ENCODE results near the gene MYO1G. TPM values are rescaled to one million over a fixed set of nuclear protein-coding genes. Genes with fewer than 3 reads are reported as not detected.
A peak's percentile ranks its signal among the peaks of the same experiment; 100 is the strongest.

MYO1G gene
- polyA plus RNA-seq, 2 of the 4 experiments (the other 2 are of a cell fraction) = 0.06 TPM; not detected in 1

DNA sequence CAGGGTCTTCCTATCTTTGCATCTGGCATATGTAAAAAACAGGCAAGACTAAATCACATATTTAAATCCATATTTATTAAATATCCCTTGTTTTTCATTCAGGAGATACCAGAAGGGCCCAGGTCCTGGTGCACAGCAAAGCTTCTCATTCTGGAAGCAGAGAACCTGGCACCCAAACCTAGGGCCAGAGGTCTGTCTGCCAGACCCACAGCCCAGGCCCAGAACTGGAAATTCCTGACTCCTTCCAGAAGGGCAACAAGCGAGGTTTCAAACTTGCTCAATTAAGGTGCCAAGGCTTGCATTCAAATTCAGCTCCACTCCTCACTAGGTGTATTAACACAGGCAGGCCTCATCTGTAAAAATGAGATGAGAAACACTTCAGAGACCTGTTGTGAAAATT is 4.2 kb upstream of the MYO1G start:
- Histone ChIP-seq H3K4me3 (no peak overlapping the region), H3K4me2 (no peak overlapping the region), H3K4me1 (peaks cover 43% of the 10 kb centered on the region), H3K9me3 (no peaks in the 10 kb centered on the region), H3K27ac (no peak overlapping the region)
- no peak for DNase-seq (ENCODE audit: low read depth in 1 of 2, low spot score in 1 of 2)
- ChIA-PET CTCF (interaction anchor here (0.6 to 4.2 kb wide), 9 partner anchors 8 to 418 kb away, joined by 3 to 12 read pairs (median 4); no protein-coding TSS in a partner anchor), POLR2A (interaction anchor here (0.9 to 1.8 kb wide), 3 partner anchors 10 to 97 kb away, joined by 3 to 6 read pairs (median 6); partner anchors contain the start of genes CCM2 and PURB)
- ATAC-seq = no peak
- WGBS (ENCODE audit: missing lambda C conversion rate) = 92% methylated on average over 1 of the region's 1 CpG
- no peak for FAIRE-seq
- TF ChIP-seq EHMT2 (IDR thresholded peaks at IDR 0.05; ENCODE audit: low read depth) = no peak
- TF ChIP-seq KDM1A (IDR thresholded peaks at IDR 0.05; ENCODE audit: low read depth) = no peak

DNA sequence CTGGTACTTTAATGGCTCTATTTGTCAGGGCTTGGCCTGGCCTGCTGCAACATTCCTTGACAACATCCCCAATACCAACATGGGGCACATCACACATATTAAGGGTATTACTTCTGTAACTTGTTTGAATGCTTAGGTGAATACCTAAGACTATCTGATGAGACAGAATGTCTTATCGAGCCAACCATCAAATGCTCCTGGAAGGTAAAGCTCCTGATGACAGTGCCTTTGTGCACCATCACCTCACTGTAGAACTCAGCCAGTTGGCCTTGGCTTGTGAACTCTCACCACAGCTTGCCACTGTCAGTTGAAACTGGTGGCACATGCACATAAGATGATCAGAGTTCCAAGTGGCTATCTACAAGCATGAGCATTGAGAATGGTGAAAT is 3.7 kb upstream of the MYO1G start:
- DNase-seq (ENCODE audit: low read depth in 1 of 2, low spot score in 1 of 2) = no peak
- TF ChIP-seq MAFK (IDR thresholded peaks at IDR 0.05; ENCODE audit: partially characterized antibody) (no peak), HOXB5 (CRISPR knock-in tag; IDR thresholded peaks at IDR 0.05) (no peak), FOSB (CRISPR knock-in tag; IDR thresholded peaks at IDR 0.05) (0 out of 2 replicates have a peak, but pooled peaks have one; percentile 16), TFCP2L1 (CRISPR knock-in tag; IDR thresholded peaks at IDR 0.05) (no peak), SREBF2 (IDR thresholded peaks at IDR 0.05) (no peak), TP53 (CRISPR knock-in tag; IDR thresholded peaks at IDR 0.05) (no peak), ZC3H11A (IDR thresholded peaks at IDR 0.05) (no peak), POLR2AphosphoS2 (conservative IDR thresholded peaks at IDR 0.05; ENCODE audit: low read length) (peak; percentile 81; the same call in 1 of the 2 replicates)
- TF ChIP-seq, protein P1, sequence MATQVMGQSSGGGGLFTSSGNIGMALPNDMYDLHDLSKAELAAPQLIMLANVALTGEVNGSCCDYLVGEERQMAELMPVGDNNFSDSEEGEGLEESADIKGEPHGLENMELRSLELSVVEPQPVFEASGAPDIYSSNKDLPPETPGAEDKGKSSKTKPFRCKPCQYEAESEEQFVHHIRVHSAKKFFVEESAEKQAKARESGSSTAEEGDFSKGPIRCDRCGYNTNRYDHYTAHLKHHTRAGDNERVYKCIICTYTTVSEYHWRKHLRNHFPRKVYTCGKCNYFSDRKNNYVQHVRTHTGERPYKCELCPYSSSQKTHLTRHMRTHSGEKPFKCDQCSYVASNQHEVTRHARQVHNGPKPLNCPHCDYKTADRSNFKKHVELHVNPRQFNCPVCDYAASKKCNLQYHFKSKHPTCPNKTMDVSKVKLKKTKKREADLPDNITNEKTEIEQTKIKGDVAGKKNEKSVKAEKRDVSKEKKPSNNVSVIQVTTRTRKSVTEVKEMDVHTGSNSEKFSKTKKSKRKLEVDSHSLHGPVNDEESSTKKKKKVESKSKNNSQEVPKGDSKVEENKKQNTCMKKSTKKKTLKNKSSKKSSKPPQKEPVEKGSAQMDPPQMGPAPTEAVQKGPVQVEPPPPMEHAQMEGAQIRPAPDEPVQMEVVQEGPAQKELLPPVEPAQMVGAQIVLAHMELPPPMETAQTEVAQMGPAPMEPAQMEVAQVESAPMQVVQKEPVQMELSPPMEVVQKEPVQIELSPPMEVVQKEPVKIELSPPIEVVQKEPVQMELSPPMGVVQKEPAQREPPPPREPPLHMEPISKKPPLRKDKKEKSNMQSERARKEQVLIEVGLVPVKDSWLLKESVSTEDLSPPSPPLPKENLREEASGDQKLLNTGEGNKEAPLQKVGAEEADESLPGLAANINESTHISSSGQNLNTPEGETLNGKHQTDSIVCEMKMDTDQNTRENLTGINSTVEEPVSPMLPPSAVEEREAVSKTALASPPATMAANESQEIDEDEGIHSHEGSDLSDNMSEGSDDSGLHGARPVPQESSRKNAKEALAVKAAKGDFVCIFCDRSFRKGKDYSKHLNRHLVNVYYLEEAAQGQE (IDR thresholded peaks at IDR 0.05) = no peak
- TF ChIP-seq, protein P2, sequence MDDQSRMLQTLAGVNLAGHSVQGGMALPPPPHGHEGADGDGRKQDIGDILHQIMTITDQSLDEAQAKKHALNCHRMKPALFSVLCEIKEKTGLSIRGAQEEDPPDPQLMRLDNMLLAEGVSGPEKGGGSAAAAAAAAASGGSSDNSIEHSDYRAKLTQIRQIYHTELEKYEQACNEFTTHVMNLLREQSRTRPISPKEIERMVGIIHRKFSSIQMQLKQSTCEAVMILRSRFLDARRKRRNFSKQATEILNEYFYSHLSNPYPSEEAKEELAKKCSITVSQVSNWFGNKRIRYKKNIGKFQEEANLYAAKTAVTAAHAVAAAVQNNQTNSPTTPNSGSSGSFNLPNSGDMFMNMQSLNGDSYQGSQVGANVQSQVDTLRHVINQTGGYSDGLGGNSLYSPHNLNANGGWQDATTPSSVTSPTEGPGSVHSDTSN (IDR thresholded peaks at IDR 0.05) = no peak
- Histone ChIP-seq H3K4me1 (peaks cover 40% of the 10 kb centered on the region), H3K4me2 (no peak overlapping the region), H3K27ac (no peak overlapping the region), H3K9me3 (no peaks in the 10 kb centered on the region), H3K4me3 (no peak overlapping the region)
- FAIRE-seq = no peak
- no peak for ATAC-seq
- ChIA-PET CTCF (interaction anchor here (0.6 to 4.2 kb wide), 8 partner anchors 9 to 417 kb away, joined by 3 to 12 read pairs (median 4); no protein-coding TSS in a partner anchor), POLR2A (interaction anchor here (0.9 to 1.8 kb wide), 3 partner anchors 9 to 97 kb away, joined by 3 to 6 read pairs (median 6); partner anchors contain the start of genes CCM2 and PURB)
- 92% methylated on average over 1 of the region's 1 CpG for WGBS (ENCODE audit: missing lambda C conversion rate)

DNA sequence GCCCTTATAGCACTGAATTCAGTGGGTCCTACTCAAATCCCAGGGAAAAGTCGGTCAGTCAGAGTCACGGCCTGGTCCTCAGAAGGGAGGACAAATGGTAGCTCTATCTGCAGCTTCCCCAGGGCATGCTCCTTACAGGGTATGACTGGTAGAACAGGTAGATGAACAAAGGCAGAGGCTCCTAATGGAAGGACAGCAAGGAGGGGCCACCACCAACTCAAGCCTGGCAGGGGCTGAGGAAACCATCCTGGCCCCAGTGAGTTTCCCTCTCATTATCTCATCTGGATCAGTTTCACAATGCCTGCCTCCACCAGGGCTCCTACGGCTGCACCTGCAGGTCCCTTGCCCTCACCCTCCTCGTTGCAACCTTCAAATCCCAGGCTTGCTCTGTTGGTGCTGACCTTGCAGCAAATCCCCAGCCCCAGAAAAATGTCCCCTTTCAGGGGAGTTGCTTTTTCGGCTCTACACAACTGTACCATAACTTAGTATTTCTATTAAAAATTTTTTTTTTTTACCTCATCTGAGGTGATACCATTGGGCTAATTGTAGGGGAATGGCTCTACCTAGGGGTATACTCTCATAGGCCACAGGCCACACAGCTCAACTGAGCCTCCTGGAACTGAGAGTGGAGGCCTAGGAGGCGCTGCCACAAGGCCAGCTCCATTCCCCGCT is 2.4 kb upstream of the MYO1G start:
- H3K9me3 ChIP-seq = no peaks in the 10 kb centered on the region
- no peak overlapping the region for H3K4me2 ChIP-seq
- DNase-seq (ENCODE audit: low read depth in 1 of 2, low spot score in 1 of 2) (no peak), ATAC-seq (peak in 1 of 2 experiments; percentile 18; a peak in 3 of 6 replicates), FAIRE-seq (no peak)
- WGBS (ENCODE audit: missing lambda C conversion rate) = 92% methylated on average over 7 of the region's 7 CpGs
- H3K4me1 ChIP-seq = peaks cover 37% of the 10 kb centered on the region
- no peak overlapping the region for H3K4me3 ChIP-seq
- ChIA-PET CTCF (interaction anchor here (1.2 to 4.2 kb wide), 4 partner anchors 16 to 124 kb away, joined by 3 to 11 read pairs (median 6); partner anchors contain the start of gene CCM2), POLR2A (interaction anchor here (1.0 kb wide), 1 partner anchor 18 kb away, joined by 3 read pairs; no protein-coding TSS in a partner anchor)
- TF ChIP-seq MAFK (IDR thresholded peaks at IDR 0.05; ENCODE audit: partially characterized antibody) = no peak
- TF ChIP-seq, protein P3, sequence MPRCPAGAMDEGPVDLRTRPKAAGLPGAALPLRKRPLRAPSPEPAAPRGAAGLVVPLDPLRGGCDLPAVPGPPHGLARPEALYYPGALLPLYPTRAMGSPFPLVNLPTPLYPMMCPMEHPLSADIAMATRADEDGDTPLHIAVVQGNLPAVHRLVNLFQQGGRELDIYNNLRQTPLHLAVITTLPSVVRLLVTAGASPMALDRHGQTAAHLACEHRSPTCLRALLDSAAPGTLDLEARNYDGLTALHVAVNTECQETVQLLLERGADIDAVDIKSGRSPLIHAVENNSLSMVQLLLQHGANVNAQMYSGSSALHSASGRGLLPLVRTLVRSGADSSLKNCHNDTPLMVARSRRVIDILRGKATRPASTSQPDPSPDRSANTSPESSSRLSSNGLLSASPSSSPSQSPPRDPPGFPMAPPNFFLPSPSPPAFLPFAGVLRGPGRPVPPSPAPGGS (IDR thresholded peaks at IDR 0.05) = 0 out of 3 replicates have a peak, but pooled peaks have one; percentile 10
- TF ChIP-seq CHD2 (IDR thresholded peaks at IDR 0.05; ENCODE audit: low read length, partially characterized antibody) = no peak
- no peak overlapping the region for H3K27ac ChIP-seq

Data from A549 (cell line).